T-helper 2 cell (primary cell): ENCODE measurements around the gene CACNA2D3.
"Not testable (repeated sequence)": the region's sequence is repeated elsewhere in the genome, so short reads cannot be mapped to it uniquely, and the experiment has no call there.

ENCODE experiments used
- DNase-seq, 5 experiments: peaks; one replicate each; pipeline versions ENCODE4 v3.0.0 to v3.0.0-alpha.2; 2012 to 2022

Gene CACNA2D3

GRCh38 chr3:54941690-54942362 is 819.5 kb downstream of the CACNA2D3 start:
- no peak for DNase-seq

- no peak for DNase-seq
Measured at GRCh38 chr3:54949491-54950044, 827.2 kb downstream of the CACNA2D3 start.

- no peak for DNase-seq
Measured at GRCh38 chr3:54950391-54951003, 828.1 kb downstream of the CACNA2D3 start.

- no peak for DNase-seq
Measured at GRCh38 chr3:54951405-54951804, 829.1 kb downstream of the CACNA2D3 start.

- no peak for DNase-seq
Measured at GRCh38 chr3:54954022-54954421, 831.7 kb downstream of the CACNA2D3 start.

- no peak for DNase-seq
Measured at GRCh38 chr3:54954521-54954920, 832.2 kb downstream of the CACNA2D3 start.

- DNase-seq, result no peak
Measured at GRCh38 chr3:54955496-54955895, 833.1 kb downstream of the CACNA2D3 start.

GRCh38 chr3:54955941-54956340 is 833.6 kb downstream of the CACNA2D3 start:
- DNase-seq, result no peak

GRCh38 chr3:54957711-54958110 is 835.4 kb downstream of the CACNA2D3 start:
- no peak for DNase-seq

- no peak for DNase-seq
Measured at GRCh38 chr3:54960082-54960481, 837.7 kb downstream of the CACNA2D3 start.

- no peak for DNase-seq
Measured at GRCh38 chr3:54960701-54961100, 838.3 kb downstream of the CACNA2D3 start.

GRCh38 chr3:54962200-54962599 is 839.8 kb downstream of the CACNA2D3 start:
- no peak for DNase-seq

GRCh38 chr3:54963641-54964040 is 841.3 kb downstream of the CACNA2D3 start:
- no peak for DNase-seq

GRCh38 chr3:54964081-54964480 is 841.7 kb downstream of the CACNA2D3 start:
- DNase-seq, result no peak

- no peak for DNase-seq
Measured at GRCh38 chr3:54965746-54966145, 843.4 kb downstream of the CACNA2D3 start.

- DNase-seq, result no peak
Measured at GRCh38 chr3:54966979-54967378, 844.6 kb downstream of the CACNA2D3 start.

- DNase-seq, result no peak
Measured at GRCh38 chr3:54967731-54968161, 845.4 kb downstream of the CACNA2D3 start.

GRCh38 chr3:54968546-54969172 is 846.3 kb downstream of the CACNA2D3 start:
- DNase-seq, result no peak

GRCh38 chr3:54969652-54970051 is 847.3 kb downstream of the CACNA2D3 start:
- no peak for DNase-seq

- DNase-seq, result no peak
Measured at GRCh38 chr3:54970895-54971294, 848.5 kb downstream of the CACNA2D3 start.

- no peak for DNase-seq
Measured at GRCh38 chr3:54977439-54977838, 855.1 kb downstream of the CACNA2D3 start.

GRCh38 chr3:54977946-54978345 is 855.6 kb downstream of the CACNA2D3 start:
- not testable (repeated sequence) for DNase-seq

- DNase-seq, result no peak
Measured at GRCh38 chr3:54982807-54983206, 860.5 kb downstream of the CACNA2D3 start.
